H9 (cell line): ENCODE results near the gene SLC16A11. TPM values are rescaled to one million over a fixed set of nuclear protein-coding genes. Genes with fewer than 3 reads are reported as not detected.

Experiments
- DNase-seq: peaks from one replicate; pipeline ENCODE4 v3.0.0-alpha.2; 2017
- H2AFZ ChIP-seq: one replicate; pipeline ENCODE4 v1.6.1; 2013; ENCODE audit warnings: mild to moderate bottlenecking, low read length, control low read depth, moderate library complexity
- H2AK5ac ChIP-seq: 2 replicates; pipeline ENCODE4 v1.6.1; 2013; ENCODE audit warnings: low read length, control low read depth, mixed read lengths; ENCODE audit not compliant: insufficient read length
- H2BK120ac ChIP-seq: one replicate; pipeline ENCODE4 v1.6.1; 2013; ENCODE audit warnings: low read depth, mild to moderate bottlenecking, low read length, control low read depth, inconsistent platforms; ENCODE audit not compliant: poor library complexity, severe bottlenecking
- H2BK12ac ChIP-seq: 2 replicates; pipeline ENCODE4 v1.6.1; 2013; ENCODE audit warnings: low read length, control low read depth, mixed read lengths, low read depth; ENCODE audit not compliant: insufficient read length
- H2BK15ac ChIP-seq: 2 replicates; pipeline ENCODE4 v1.6.1; 2013; ENCODE audit warnings: low read depth, low read length, control low read depth
- H2BK20ac ChIP-seq: one replicate; pipeline ENCODE4 v1.6.1; 2013; ENCODE audit warnings: low read depth, mild to moderate bottlenecking, low read length, control low read depth, inconsistent platforms; ENCODE audit not compliant: poor library complexity, severe bottlenecking
- H2BK5ac ChIP-seq: 2 replicates; pipeline ENCODE4 v1.6.1; 2013; ENCODE audit warnings: low read length, control low read depth, mixed read lengths; ENCODE audit not compliant: insufficient read length
- H3K14ac ChIP-seq: 2 replicates; pipeline ENCODE4 v1.6.1; 2013; ENCODE audit warnings: low read length, control low read depth; ENCODE audit not compliant: insufficient read depth
- H3K18ac ChIP-seq: 2 replicates; pipeline ENCODE4 v1.6.1; 2013; ENCODE audit warnings: low read depth, mild to moderate bottlenecking, mixed read lengths, low read length, control low read depth; ENCODE audit not compliant: insufficient read length
- H3K23ac ChIP-seq: 2 replicates; pipeline ENCODE4 v1.6.1; 2013; ENCODE audit warnings: low read length, control low read depth, mixed read lengths, low read depth; ENCODE audit not compliant: insufficient read length
- H3K23me2 ChIP-seq: 2 replicates; pipeline ENCODE4 v1.6.1; 2013; ENCODE audit warnings: low read depth, mild to moderate bottlenecking, mixed read lengths, low read length, control low read depth; ENCODE audit not compliant: insufficient read length, poor library complexity, severe bottlenecking
- H3K27ac ChIP-seq: 2 replicates; pipeline ENCODE4 v1.5.1; 2013; ENCODE audit warnings: low read length, control low read depth, mixed read lengths, low read depth; ENCODE audit not compliant: insufficient read length
- H3K27me3 ChIP-seq: 2 replicates; pipeline ENCODE4 v1.6.1; 2013; ENCODE audit warnings: low read length, control low read depth, inconsistent platforms; ENCODE audit not compliant: insufficient read depth
- H3K4ac ChIP-seq: 2 replicates; pipeline ENCODE4 v1.6.1; 2013; ENCODE audit warnings: low read depth, mild to moderate bottlenecking, control low read depth, inconsistent platforms, low read length, moderate library complexity
- H3K4me1 ChIP-seq: 2 replicates; pipeline ENCODE4 v1.6.1; 2013; ENCODE audit warnings: low read length, control low read depth, inconsistent platforms; ENCODE audit not compliant: insufficient read depth
- H3K4me2 ChIP-seq: 2 replicates; pipeline ENCODE4 v1.6.1; 2013; ENCODE audit warnings: low read length, control low read depth, mixed read lengths; ENCODE audit not compliant: insufficient read length, insufficient read depth
- H3K56ac ChIP-seq: 2 replicates; pipeline ENCODE4 v1.6.1; 2013; ENCODE audit warnings: low read depth, mild to moderate bottlenecking, mixed read lengths, low read length, control low read depth; ENCODE audit not compliant: insufficient read length
- H3K79me1 ChIP-seq: 2 replicates; pipeline ENCODE4 v1.6.1; 2013; ENCODE audit warnings: low read depth, mild to moderate bottlenecking, moderate library complexity, low read length, control low read depth, inconsistent platforms; ENCODE audit not compliant: insufficient read depth, poor library complexity, severe bottlenecking
- H3K79me2 ChIP-seq: 2 replicates; pipeline ENCODE4 v1.6.1; 2013; ENCODE audit warnings: low read length, control low read depth, inconsistent platforms; ENCODE audit not compliant: insufficient read depth
- H3K9ac ChIP-seq: 2 replicates; pipeline ENCODE4 v1.6.1; 2013; ENCODE audit warnings: low read length, control low read depth, mixed read lengths; ENCODE audit not compliant: insufficient read length; ENCODE audit errors: extremely low read depth
- H3K9me3 ChIP-seq: one replicate; pipeline ENCODE4 v1.6.1; 2013; ENCODE audit warnings: low read depth, low read length, inconsistent platforms; ENCODE audit not compliant: control insufficient read depth
- H3T11ph ChIP-seq: one replicate; pipeline ENCODE4 v1.6.1; 2013; ENCODE audit warnings: mild to moderate bottlenecking, low read length, control low read depth, inconsistent platforms
- H4K20me1 ChIP-seq: one replicate; pipeline ENCODE4 v1.6.1; 2013; ENCODE audit not compliant: control insufficient read depth, insufficient read length, insufficient read depth
- H4K5ac ChIP-seq: 2 replicates; pipeline ENCODE4 v1.6.1; 2013; ENCODE audit warnings: low read depth, mild to moderate bottlenecking, mixed read lengths, low read length, control low read depth; ENCODE audit not compliant: insufficient read length
- H4K8ac ChIP-seq: replicated peaks from 2 replicates; pipeline ENCODE4 v1.6.1; 2013; ENCODE audit warnings: low read length, control low read depth, mixed read lengths, low read depth; ENCODE audit not compliant: insufficient read length
- H4K91ac ChIP-seq: 2 replicates; pipeline ENCODE4 v1.6.1; 2013; ENCODE audit warnings: low read depth, mild to moderate bottlenecking, moderate library complexity, mixed read lengths, low read length, control low read depth; ENCODE audit not compliant: insufficient read length
- H3K27ac Mint-ChIP-seq, 3 experiments: 2 replicates in 2 of 3; 3 replicates in 1 of 3; pipeline ENCODE4 v1.8.0; 2020 to 2021; ENCODE audit warnings: mixed read lengths in 3 of 3, mild to moderate bottlenecking in 1 of 3, moderate library complexity in 1 of 3
- H3K27me3 Mint-ChIP-seq: 2 replicates; pipeline ENCODE4 v1.8.0; 2021; ENCODE audit warnings: low read depth, mild to moderate bottlenecking, moderate library complexity, mixed read lengths
- H3K36me3 Mint-ChIP-seq, 3 experiments: 2 replicates in 2 of 3; 3 replicates in 1 of 3; pipeline ENCODE4 v1.8.0; 2020 to 2021; ENCODE audit warnings: low read depth in 3 of 3, mixed read lengths in 3 of 3; ENCODE audit not compliant: insufficient read depth in 1 of 3
- H3K4me1 Mint-ChIP-seq, 2 experiments: 2 replicates each; pipeline ENCODE4 v1.8.0; 2020; ENCODE audit warnings: mixed read lengths in 2 of 2
- H3K4me3 Mint-ChIP-seq, 2 experiments: 2 replicates in 1 of 2; 3 replicates in 1 of 2; pipeline ENCODE4 v1.8.0; 2020 to 2021; ENCODE audit warnings: mild to moderate bottlenecking in 2 of 2, mixed read lengths in 2 of 2, moderate library complexity in 1 of 2
- H3K9me3 Mint-ChIP-seq, 2 experiments: 2 replicates in 1 of 2; 3 replicates in 1 of 2; pipeline ENCODE4 v1.8.0; 2020; ENCODE audit warnings: mild to moderate bottlenecking in 2 of 2, mixed read lengths in 2 of 2, moderate library complexity in 1 of 2
- CTCF ChIP-seq: fragments of 200-600 bp; sonication (generic); conservative IDR thresholded peaks from 3 replicates; pipeline ENCODE4 v1.8.0; 2021; ENCODE audit warnings: antibody characterized with exemption, mild to moderate bottlenecking
- WGBS: extraction: QIAGEN DNeasy Blood & Tissue Kit; methylation state at CpG from one replicate; pipeline ENCODE4 v1.1.7; 2013; ENCODE audit warnings: missing lambda C conversion rate, low lambda C conversion rate, mixed read lengths; ENCODE audit not compliant: insufficient read length; ENCODE audit errors: extremely low coverage; 5-methylcytosine and 5-hydroxymethylcytosine counted together
- total RNA-seq: library from RNA; stranded (reverse); gene quantifications from 2 replicates; pipeline ENCODE4 v1.2.1, GENCODE V29; 2021

The SLC16A11 gene
- total RNA-seq, 1 experiment from 2014 or later = 0.13 TPM

GRCh38 chr17:7025245-7025644 lies 18.6 kb downstream of the SLC16A11 start:
- Histone ChIP-seq H2BK15ac (no peak overlapping the region), H2BK5ac (no peak overlapping the region), H2BK12ac (no peak overlapping the region), H2BK120ac (no peak overlapping the region), H4K91ac (no peak overlapping the region), H3K9ac (no peak overlapping the region), H3K4ac (no peak overlapping the region), H4K5ac (no peak overlapping the region), H3K79me1 (no peaks in the 10 kb centered on the region), H3K79me2 (no peaks in the 10 kb centered on the region), H3K56ac (no peak overlapping the region), H4K20me1 (no peaks in the 10 kb centered on the region), H3K14ac (no peak overlapping the region), H3K9me3 (no peaks in the 10 kb centered on the region), H2AK5ac (no peak overlapping the region), H3K4me1 (0 out of 2 replicates have a peak, but pooled peaks cover 3% of the 10 kb centered on the region), H3K23me2 (peaks cover 14% of the 10 kb centered on the region), H3K27me3 (peaks cover 6% of the 10 kb centered on the region; the same call in 1 of the 2 replicates), H3T11ph (no peak overlapping the region), H2AFZ (no peak overlapping the region), H4K8ac (no peak overlapping the region), H3K23ac (no peak overlapping the region), H3K4me2 (no peak overlapping the region), H3K18ac (no peak overlapping the region), H3K27ac (no peak overlapping the region), H2BK20ac (no peak overlapping the region)
- Mint-ChIP-seq H3K27ac (no peak overlapping the region), H3K4me3 (no peak overlapping the region), H3K4me1 (peaks cover 18 to 27% of the 10 kb centered on the region in 2 experiments), H3K9me3 (peaks cover 0 to 2% of the 10 kb centered on the region in 2 experiments; a peak in 1 of 5 replicates), H3K36me3 (peaks cover 9 to 42% (median 26%) of the 10 kb centered on the region in 3 experiments), H3K27me3 (peaks cover 42% of the 10 kb centered on the region)
- WGBS = no CpG with 5 or more reads among the region's 1 CpG
- no peak for DNase-seq
- no peak for TF ChIP-seq CTCF
